Fibroblast of skin of back (primary cell): ENCODE data around the gene PGAP3.
A peak's percentile ranks its signal among the peaks of the same experiment; 100 is the strongest.

Experiments used
- DNase-seq: peaks from one replicate; pipeline ENCODE4 v3.0.0-alpha.2; 2013

The PGAP3 gene

DNA sequence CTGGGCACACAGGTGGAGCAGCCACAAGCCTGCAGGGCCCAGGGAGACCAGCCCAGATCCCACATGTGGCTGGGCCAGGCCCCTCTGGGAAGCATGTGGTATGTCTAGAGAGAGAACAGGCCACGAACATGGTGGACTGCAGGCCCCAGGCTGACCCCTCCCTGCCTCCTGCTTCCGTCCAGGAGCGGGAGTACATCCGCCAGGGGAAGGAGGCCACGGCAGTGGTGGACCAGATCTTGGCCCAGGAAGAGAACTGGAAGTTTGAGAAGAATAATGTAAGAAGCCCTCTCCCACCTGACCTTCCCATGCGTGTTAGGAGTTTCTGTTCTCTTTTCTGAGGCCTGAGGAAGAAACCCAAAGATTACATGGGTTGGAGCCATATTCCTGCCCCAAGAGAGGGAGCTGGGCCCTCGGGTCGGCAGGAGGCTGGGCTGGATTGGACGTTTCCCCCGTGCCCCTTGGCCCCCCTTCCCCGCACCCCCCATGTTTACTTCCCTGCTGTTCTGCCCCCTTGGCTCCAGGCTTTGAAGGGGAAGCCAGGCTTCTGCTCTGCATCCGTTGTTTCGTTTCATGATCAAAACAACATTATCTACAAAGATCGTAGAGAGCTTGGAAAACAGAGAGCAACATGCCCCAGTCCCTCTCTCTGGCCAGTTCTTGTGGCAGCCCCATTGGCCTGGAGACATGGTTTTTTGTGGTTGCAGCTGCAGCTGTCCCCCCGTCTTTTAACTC is 28.4 kb downstream of the PGAP3 start:
- DNase-seq: no peak

DNA sequence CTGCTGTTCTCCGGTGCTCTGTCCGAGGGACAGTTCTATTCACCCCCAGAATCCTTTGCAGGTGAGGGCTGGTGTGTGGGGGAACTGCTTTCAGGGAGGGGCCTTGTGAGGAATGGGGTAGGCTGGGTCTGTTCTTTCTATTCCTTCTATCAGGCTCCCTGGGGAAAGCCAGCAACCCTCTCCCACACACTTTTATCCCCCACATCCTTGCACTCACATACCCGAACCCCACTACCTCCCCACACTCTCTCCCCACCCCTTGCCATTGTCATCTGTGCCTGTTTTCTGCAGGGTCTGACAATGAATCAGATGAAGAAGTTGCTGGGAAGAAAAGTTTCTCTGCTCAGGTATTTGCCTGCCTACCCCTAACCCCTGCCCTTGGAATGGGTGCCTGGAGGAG is 29.1 kb downstream of the PGAP3 start:
- no peak for DNase-seq

DNA sequence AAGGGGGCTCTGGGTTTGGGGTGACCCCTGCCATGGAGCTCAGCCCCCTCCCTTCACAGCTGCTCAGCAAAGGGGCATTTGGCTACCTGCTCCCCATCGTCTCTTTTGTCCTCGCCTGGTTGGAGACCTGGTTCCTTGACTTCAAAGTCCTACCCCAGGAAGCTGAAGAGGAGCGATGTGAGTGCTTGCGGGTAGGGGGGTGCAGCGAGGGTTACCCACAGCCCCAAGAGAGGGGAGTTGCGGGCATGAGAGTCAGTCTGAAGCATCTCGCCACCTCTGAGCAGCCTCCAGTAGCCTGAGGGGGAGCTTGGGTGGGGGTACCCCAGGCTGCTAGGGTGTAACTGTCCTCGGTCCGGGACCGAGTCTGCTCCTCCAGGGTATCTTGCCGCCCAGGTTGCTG is 29.5 kb downstream of the PGAP3 start:
- no peak for DNase-seq

DNA sequence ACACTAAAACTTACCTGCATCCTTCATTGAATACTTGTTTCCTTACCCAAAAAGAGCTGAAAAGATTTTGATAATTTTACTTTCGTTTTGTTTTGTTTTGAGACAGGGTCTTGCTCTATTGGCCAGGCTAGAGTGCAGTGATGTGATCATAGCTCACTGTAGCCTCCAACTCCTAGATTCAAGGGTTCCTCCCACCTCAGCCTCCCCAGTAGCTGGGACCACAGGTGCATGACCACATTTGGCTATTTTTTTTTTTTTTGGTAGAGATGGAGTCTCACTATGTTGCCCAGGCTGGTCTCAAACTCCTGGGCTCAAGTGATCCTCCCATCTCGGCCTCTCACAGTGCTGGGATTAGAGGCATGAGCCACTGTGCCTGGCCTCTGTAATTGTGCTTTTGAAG is 32.8 kb downstream of the PGAP3 start:
- DNase-seq: no peak

DNA sequence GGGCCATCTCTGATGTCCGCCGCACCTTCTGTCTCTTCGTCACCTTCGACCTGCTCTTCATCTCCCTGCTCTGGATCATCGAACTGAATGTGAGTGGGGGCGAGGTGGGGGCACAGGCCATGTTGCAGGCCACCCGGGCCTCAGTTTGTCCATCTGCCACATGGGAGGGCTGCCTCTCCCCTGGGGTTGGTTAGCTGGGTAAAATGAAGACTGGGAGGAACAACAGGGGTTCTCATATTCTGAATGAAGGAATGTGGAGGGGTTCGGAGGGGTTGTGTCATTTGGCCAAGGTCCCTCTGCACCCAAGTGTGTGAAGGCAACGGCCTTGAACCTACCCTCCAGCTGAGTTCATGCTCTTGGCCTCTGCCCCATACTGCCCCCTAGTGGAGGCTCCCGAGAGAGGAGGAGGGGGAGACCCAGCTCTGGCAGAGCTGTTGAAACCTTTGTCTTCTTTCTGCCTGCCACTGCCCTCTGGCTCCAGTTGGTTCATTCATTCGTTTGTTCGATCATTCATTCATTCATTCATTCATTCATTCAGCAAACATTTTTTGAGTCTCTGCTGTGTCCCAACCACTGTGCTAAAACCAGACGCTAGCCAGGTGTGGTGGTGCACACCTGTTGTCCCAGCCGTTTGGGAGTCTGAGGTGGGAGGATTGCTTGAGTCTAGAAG is 34.1 kb downstream of the PGAP3 start:
- DNase-seq: peak; percentile 50

DNA sequence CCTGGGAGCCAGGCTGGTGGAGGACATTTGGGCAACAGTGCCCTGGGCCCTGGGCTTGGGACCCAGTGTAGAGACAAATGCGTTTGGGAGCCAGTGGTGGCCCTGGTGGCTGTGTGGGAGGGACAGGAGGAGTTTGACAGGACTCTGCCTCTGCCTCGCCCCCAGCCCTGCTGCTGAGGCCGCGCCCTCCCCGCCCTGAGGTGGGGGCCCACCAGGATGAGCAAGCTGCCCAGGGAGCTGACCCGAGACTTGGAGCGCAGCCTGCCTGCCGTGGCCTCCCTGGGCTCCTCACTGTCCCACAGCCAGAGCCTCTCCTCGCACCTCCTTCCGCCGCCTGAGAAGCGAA is 34.6 kb downstream of the PGAP3 start:
- DNase-seq: no peak

DNA sequence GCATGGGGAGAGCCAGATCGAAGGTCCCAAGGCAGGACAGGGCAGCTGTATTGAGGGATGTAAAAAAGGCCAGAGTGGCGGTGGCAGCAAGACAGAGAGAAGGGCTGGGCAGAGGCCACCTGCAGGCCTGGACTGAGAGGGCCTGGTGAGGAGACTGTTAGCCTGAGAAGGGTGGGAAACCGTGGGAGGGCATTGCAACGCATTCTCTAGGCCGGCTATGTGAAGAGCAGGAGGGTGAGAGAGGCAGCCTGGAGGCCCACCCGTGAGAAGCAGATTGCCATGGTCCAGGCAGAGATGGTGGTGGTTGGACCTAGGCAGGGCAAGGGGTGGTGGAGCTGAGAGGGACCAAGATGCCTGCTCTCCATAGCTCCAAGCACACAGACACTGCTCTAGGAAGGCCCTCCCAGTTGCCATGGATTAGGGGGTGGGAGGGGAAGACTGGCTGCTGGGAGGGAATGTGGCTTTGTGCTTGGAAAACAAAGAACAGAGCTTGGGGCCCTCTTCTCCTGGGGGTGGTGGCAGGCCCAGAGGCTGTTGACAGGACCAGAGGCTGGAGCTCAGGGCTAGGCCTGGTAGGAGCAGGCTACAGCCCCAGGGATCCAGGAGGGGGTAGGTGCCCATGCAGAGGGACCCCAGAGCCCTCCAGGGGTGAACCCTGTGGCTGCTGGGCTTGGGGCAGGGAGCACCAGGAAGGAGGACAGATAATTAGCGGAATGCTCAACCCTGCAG is 35.1 kb downstream of the PGAP3 start:
- no peak for DNase-seq

DNA sequence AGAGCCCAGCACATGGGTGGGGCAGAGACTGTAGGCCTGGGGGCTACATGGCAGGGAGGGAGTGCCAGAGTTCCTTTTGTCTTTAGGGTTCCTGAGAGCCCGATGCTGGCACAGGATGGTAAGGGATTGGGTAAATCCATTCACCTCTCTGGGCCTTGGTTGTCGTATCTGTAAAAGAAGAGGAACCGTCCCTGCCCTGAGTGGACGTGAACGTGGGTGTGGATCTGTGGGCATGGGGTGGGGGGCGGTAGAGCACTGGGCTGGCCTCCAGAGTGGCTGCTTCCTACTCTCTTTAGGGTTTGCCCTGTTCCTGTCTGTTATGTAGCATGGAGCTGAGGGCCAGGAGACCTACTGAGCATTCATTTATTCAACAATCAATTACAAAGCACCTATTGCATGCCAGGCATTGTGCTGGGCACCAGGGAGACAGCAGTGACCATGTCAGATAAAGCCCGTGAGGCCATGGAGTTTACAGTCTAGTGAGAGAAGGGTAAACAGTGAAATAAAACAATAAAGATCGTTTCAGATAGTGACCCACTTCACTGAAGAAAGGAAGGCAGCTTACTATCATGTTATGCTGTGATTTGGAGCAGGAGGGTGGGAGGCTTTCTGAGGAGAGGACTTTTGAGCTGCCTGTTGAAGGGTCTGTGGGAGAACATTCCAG is 35.8 kb downstream of the PGAP3 start:
- DNase-seq: no peak

DNA sequence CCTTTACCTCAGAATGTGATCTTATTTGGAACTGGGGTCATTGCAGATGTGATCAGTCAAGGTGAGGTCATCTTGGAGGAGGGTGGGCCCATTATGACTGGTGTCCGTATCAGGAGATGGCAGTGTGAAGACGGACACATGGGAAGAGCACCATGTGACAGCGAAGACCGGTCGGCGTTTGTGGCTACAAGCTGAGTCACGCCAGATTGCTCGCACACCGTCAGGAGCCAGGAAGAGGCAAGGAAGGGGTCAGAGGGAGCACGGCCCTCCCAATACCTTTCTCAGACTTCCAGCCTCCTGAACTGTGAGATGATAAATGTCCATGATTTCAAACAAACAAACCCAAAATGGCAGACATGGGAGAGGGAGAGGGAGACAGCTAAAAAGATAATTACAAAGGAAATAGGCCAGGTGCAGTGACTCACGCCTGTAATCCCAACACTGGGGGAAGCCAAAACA is 37.7 kb downstream of the PGAP3 start:
- no peak for DNase-seq

DNA sequence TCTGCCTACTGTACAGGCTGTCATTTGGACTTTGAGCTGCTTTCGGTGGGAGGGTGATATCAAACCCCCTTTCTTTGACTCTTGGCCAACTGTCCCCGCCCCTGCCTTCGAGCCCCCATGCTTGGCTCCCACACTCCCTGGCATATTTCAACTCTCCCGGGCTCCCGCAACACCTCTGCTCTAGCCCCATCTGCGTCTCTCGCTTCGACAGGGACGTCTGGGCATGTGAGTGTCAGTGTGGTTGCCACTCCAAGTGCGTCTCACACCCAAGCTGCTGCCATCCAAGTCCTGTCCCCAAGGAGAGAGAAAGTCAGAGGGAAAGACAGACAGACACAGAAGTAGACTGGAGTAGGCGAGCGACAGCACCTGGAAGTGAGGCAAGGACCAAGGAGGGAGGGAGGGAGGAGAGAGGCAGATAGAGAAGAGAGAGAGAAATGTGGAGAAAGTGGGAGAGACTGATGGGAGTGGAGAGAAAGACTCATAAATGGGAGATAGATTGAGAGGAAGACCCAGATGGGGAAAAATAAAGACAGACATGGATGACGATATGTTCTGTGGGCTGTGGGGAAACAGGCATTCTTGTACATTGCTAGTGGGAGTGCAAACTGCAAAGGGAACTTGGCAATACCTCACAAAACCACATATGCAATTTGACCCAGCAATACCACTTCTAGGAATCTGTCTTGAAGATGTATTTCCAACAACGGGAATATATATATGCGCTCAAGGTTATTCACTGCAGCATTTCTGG is 39.1 kb downstream of the PGAP3 start:
- DNase-seq: no peak

DNA sequence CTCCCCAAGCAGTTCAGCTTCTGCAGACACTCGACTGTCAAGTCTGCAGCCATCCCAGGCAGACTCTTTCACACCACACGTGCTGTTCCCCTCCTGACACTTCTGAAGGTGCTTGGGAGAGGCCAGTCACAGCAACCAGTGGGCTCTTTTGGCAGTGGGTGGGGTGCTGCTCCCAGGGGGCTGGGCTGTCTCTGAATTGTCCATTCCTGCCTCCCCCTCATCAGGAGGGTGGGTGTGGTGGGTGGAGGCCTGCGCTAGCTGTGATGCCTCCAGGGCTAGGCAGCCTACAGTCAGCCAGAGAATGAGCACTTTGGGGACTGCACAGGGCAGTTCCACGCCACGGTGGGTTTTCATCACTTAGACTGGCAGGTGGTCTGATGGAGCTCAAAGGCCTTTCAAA is 40.6 kb downstream of the PGAP3 start:
- DNase-seq: no peak

DNA sequence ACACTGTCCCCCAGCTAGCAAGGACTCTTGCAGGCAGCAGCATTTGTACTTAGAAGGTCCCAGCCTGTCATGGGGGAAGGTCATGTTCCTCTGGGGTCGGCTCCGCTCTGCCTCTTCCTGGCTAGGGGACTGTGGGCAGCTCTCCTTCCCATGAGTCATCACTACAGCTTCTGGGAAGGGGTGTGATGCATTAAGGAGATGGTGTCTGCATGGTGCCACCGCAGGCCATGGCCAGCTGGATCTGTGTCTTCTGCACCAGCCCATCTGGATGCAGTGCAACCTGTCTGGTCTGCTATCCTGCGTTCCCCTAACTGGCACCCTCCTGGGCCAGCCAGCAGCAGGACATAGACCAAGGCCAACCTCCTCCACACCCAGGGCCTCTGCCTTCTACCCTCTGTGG is 44.6 kb downstream of the PGAP3 start:
- peak; percentile 51 for DNase-seq

DNA sequence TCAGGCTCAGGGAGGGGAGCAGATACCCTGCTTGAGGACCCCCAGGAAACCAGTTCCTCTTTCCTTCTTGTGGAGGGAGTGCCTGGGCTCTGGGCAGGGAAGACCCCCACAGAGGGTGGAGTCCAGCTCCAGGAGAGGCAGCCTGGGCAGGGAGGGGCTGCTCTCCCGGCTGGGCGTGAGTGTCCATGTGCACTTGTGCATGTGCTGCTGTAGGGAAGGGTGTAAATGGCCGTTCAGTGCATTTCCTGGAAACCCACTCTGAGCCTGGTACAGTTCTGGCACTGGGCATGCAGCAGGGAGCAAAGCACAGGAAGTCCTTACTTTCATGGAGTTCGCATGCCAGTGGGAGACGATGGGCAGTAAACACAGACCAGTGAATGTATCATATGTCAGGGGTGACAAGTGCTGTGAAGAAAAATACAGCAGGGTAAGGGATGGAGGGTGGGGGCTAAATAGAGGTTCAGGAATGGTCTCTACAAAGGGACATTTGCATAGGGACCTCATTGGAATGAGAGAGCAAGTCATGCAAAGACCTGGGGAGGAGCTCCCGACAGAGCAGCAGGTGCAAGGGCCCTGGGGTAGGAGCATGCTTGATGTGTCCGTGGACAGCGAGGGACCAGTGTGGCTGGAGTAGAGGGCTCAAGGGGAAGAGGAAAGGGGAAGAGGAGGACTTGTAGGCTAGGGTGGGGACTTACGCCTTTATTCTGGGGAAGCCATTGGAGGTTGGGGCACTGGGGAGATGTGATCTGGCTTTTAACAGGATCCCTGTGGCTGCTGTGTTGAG is 45.4 kb downstream of the PGAP3 start:
- DNase-seq: no peak

DNA sequence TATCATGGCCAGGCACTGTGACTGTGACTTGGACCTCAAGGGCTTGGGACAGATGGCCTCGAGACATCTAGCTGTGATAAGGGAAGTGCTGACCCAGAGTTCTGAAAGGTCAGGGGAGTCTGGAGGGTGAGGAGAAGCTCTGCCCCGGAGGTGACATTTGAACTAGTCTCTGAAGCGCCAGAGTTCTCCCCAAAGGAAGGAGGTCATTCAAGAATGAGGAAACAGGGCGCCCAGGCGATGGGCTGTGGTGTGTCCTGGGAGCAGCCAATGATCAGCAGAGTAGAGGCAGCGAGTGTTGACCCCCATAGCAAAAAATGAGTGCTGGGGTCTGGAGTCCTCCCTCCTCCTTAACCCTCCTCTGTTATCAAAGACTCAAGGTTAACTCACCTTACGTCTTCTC is 46.0 kb downstream of the PGAP3 start:
- no peak for DNase-seq

DNA sequence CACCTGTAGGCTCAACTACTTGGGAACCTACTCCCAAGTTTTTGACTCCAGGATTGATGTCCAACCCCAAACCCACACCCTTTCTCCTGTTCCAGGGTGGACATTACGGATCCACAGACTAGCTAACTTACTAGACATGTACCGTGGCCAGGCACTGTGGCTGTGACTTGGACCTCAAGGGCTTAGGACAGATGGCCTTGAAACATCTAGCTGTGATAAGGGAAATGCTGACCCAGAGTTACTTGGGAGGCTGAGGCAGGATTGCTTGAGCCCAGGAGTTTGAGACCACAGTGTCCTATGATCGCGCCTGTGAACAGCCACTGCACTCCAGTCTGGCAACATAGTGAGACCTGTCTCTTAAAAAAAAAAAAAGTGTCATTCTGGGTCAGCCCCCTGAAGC is 46.8 kb downstream of the PGAP3 start:
- no peak for DNase-seq

DNA sequence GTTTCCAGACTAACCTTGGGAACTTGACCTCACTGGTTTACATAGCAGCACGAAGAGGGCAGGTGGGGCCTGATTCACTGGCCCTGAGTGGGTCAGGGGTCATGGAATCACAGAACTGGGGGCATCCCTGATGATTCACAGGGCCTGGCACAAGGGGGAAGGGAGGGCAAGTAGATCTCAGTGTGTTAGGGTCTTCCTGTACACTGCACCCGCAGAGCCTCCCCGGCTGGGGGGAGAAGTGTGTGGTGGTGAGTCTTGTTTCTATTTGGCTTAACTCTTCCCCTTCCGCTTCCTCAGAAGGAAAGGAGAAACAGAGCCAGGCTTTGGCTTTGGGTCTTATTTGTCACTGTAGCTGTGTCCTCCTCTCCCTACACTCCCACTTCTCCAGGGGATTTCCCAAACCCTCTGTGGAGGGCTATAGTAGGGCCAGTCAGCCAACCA is 47.2 kb downstream of the PGAP3 start:
- DNase-seq: no peak

DNA sequence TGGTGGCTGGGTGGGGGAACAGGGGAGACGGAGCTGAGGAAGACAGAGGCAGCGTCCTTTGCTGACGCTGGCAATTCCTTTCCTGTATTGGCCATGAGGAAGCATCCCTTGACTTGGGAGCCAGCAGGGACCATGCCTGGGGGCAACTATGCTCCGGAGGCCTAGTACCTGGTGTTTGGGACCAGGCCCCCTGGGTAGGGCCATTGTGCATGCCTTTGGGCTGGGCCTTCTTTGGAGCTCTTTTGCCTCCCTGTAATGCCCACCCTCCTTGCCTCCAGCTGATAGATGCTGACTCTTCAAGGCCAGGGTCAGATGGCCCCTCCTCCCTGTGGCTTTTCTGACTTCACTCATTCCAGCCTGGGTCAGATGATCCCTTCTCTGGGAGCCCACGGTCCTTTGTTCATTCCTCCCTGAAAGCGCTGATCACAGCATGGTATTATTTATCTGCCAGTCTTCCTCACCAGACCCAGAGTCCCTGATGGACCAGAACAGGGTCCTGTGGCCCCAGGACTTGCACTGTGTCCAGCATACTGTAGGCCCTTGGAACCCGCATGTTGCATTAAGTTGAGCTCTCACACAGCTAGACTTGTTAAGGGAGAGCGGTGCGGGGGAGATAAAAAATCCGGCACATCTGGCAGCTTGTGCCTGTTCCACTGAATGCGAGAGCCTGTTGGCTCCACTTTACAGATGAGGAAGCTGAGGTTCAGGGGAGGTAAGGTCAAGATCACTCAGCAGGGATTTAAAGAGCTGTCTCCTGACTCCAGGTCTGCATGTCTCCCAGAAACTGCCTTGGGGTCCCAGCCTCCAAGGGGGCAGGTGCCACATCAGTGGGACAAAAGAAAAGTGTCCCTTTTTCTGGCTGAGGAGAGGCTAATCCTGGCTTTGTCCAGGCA is 48.0 kb downstream of the PGAP3 start:
- DNase-seq: no peak

DNA sequence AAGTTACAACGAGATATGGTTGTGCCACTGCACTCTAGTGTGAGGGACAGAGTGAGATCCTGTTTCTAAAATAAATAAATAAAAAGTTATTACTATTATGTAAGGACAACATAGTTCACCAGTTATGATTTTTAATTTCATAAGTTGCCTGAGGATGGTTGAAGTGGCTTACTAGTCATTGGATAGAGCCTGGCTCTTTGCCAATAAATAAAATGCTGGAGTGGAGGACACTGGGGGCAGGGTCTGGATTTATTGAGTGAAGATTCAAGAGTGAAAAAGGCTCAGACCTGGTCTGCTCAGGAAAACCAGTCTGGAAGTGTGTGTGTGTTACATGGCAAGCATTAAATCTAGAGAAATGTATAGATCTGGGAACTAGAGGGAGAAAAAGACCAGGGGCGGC is 48.8 kb downstream of the PGAP3 start:
- DNase-seq: no peak

DNA sequence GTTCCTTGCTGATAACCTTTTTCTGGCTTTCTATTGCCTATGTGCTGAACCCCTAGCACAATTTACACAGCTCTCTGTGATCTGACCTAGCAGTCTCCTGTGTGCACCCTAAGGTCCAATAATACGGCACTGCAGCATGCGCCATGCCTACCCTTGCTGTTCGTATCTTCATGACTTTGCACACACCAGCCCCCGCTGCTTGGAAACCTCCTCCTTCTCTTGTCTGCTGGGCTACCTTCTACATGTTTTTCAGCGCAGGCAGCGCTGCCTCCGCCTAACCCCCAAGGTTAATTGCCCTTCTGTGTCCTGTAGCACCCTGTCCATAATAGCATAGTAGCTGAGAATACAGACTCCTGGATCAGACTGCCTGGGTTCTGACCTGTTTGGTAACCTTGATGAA is 49.5 kb downstream of the PGAP3 start:
- DNase-seq: no peak

DNA sequence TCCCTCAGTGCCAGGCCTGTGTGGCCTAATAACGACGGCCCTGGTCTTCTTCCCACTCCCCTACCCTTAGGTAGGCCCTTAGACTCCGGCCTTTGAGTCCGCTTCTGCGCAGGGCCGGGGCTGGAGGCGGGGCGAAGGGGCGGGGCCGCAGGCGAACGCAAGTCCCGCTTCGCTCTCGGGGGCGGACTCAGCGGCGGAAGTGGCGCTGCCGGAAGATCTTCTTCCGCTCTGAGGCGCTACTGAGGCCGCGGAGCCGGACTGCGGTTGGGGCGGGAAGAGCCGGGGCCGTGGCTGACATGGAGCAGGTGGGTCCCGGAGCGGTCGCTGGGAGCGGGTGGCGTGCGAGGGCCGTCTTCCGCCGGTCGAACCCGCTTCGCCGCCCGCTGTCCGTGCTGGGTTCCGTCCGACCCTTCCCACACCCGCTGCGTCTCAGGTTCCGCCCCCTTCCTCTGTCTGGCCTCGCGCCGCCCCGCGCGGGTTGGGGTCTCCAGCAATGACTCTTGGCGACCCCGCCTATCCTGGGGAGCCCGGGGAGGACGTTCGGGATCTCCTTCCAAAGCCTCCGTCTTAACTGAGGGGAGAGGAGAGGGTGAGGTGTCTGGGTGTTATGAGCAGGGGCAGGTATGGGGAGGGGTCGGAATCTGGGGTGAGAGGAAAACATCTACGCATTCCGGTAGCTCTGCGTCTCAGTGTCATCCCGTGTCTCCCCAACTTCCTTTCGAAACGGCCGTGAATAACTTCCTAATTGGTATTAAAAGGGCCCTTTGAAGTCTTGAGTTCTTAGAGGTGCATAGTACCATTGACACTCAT is 50.7 kb downstream of the PGAP3 start, which contains the start of gene STARD3:
TSS of gene STARD3 (plus strand) at position 218 of the 810 bp plus-strand sequence. CDS start 16,388 bp downstream, outside the sequence.
- peak; percentile 87 for DNase-seq
